ENCODE results near the gene KRTAP1-3.
"Not testable (repeated sequence)": the region's sequence is repeated elsewhere in the genome, so short reads cannot be mapped to it uniquely, and the experiment has no call there.

DNA sequence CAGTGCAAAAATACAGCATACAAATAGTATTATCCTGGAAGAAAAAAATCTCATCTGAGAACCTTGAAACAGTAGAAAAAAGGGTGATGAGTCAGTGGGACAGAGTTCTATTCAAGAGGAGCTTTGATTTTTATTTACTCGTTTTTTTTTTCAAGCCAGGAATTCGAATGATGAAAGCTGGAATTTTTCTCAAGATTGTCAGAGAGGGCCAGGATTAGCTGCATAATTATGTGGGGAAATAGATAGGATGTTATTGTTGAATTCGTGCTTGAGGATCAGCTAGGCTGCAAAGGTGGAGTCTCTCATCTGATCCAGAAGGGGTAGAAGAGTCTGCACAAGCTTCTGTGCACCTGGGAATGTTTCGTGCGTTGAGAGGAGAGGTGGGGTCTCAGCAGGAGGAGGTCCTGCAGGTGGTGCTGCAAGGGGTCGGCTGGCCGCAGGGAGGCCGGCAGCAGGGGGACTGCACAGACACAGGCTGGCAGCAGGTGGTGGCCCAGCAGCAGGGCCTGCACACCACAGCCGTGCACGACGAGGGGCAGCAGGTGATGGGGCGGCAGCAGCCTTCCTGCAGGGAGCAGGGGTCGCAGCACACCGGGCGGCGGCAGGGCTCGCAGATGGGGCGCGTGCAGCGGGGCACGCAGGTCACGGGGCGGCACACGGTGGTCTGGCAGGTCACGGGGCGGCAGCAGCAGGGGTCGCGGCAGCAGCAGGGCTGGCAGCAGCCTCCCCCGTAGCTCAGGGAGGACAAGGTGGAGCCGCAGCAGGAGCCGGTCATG, 24.8 kb upstream of the KRTAP1-3 start:
- TF ChIP-seq POLR2A, CTCF (IDR thresholded peaks at IDR 0.05): not testable (repeated sequence)
